Stimulated activated CD4-positive, alpha-beta T cell treated with anti-CD3 and anti-CD28 coated beads, Interleukin-2, amount 100 ng/mL, for 48 hours (primary cell): ENCODE measurements around the gene APC2.
"Not testable (repeated sequence)": the region's sequence is repeated elsewhere in the genome, so short reads cannot be mapped to it uniquely, and the experiment has no call there.

ENCODE experiments used
- DNase-seq, 2 donors: peaks; one replicate each; pipeline ENCODE4 v3.0.0-alpha.2; 2020

The APC2 gene

DNA sequence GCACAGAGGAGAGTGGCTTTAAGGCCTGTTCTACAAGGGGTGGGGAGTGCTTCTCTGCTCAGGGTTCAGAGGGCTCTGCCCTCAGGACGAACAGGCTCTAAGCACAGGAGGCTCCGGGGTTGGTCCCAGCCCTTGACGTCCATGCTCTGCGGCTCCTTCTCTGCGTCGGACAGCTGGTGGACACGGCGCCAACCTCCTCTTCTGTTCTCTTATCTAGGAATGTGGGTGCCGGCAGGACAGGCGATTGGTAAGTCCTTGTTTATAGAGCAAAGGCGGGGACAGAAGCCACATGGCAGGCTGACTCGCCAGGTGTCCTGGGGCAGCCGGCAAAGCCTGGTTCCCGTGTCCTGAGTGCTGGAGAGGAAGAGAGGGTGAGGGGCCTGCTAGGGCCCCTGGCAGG is 20.2 kb upstream of the APC2 start:
- DNase-seq: no peak

DNA sequence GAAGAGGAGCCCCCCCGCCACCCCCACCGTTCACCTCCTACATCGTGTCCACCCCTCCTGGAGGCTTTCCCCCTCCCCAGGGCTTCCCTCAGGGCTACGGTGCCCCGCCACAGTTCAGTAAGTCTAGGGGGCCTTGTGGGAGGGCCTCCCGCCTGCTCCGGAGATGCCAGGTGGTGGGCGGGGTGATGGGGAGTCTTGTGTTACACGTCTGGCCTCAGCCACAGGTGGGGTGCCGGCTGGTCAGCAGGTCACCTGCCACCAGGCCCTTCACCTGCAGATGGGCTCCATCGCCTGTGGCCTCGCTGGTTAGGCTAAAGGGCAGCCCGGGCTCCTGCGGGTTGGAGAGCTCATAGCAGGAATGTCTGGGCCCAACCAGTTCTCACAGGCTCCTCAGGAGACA is 19.7 kb upstream of the APC2 start:
- DNase-seq: no peak

DNA sequence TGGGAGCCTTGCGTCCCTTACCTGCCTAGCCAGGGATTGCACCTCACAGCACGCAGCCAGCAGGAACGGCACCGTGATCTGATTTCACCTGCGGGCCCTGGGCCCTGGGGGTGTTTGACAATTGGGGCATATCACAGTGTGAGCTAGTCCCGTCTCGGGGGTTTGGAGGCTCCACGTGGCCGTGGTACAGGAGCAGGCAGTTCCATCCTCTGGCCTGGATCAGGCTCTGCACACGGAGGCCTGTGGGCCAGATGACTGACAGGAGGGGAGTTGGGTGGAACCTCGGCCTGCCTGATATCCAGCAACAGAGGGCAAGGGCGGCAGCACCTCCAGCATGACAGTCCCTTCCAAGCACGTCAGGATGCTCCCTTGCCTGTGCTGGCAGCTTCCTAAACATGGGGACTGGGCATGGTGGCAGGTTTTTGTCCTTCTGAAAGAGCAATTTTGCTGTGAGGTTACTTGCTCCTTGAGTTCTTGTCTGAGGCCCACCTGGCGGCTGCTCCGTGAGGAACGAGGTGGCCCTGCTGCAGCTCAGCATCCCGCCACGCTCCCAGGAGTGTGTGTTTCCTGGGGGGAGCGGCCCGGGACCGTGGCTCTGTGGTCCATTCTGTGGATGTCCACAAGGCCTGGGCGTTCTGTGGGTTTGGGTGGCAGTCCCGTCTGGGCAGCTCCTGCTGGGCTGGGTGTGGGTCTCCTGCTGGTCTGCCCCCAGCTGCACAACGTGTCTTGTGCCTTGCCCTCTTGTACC is 18.0 kb upstream of the APC2 start:
- DNase-seq: no peak

GRCh38 chr19:1432507-1432887 is 17.4 kb upstream of the APC2 start:
- no peak for DNase-seq

DNA sequence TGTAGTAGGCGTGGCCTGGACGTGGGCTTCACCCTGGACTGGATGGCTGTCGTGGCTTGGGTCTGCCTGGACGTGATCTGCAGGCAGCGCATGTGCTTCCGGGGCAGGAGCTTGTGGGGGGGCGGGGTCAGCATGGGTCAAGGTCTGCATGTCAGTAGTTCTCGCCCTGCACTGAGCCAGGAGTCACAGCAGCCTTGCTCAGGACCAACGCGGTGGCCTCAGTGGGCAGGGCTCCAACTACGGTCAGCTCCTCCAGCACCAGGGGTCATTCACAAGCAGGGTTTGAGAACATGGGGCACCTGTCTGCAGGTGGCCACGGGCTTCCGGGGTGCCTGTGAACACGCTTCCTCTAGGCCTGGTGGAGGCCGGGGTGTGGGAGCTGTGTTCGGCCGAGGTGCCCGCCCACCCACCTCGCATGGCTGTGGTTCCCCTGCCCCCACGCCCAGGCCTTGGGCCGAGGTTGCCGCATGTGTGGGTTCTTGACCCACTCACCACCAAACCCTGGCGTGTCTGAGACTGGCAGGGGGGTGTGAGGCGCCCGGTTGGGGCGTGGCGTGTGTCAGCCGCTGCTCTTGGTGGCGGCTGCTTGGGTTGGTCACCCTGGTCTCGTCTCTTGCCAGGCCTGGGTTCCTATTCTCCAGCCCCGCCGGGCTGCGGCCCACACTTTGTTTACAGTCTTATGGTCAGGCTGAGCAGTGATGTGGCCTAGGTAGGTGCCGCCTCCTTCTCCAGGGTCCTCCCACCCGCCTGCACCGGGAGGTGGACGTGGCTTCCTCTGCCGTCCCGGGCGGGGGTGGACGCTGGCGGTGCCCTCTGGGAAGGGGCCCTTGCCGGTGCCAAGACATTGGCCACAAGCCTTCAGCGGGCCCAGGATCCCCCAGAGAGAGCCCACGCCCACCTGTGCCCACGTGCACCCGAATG is 16.5 kb upstream of the APC2 start:
- no peak for DNase-seq

DNA sequence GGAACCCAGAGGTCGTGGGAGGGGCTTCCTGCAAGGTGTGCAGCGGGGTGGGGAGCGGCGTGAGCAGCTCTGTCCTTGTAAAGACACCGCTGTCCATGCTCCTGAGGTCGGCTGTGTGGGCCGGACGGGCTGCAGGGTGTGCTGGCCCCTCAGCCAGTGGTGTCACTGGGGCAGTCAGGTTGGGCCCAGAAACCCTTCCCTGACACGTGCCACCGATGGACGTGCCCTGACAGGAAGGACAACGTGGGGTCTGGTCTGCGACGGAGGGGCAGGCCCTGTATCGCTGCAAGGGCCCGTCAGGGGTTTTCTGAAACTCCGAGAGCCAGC is 15.9 kb upstream of the APC2 start:
- DNase-seq: no peak

GRCh38 chr19:1434577-1435060 is 15.3 kb upstream of the APC2 start:
- no peak for DNase-seq

DNA sequence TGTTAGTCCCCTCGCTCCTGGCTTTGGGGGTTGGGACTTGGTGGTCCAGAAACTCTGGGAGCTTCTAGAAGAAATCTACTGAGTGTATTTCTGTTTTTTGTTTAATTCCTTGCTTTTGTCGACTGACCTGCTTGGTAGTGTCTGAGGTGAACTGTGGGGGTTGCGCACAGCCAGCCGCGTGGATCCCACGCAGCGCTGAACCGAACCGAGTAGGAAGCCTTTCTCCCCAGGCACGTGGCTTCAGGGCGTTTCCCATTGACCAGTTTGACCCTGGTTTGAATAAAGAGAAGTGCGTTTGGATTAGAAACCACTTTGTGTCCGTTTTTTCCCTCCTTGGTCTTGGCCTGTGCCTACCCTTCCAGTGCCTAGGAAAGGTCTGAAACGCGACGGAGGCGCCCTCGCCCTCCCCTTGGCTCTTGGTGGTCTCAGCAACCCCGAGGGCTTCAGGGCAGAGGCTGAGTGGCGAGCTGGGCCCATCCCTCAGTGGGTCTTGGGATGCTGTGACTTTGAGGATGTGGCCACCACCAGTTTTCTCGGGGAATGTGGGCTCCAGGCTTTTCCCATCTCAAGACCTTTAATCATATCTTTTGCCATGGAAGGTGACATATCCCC is 14.4 kb upstream of the APC2 start:
- DNase-seq: no peak

- no peak for DNase-seq
These were observed 12.3 kb upstream of the APC2 start for GRCh38 chr19:1437609-1438008.

GRCh38 chr19:1438035-1438932 is 11.6 kb upstream of the APC2 start, which contains the start of gene RPS15:
RPS15 (plus strand) TSS chr19:1438396; CDS start chr19:1438426, 30 bp downstream.
- DNase-seq: peak; percentile 95 to 98

DNA sequence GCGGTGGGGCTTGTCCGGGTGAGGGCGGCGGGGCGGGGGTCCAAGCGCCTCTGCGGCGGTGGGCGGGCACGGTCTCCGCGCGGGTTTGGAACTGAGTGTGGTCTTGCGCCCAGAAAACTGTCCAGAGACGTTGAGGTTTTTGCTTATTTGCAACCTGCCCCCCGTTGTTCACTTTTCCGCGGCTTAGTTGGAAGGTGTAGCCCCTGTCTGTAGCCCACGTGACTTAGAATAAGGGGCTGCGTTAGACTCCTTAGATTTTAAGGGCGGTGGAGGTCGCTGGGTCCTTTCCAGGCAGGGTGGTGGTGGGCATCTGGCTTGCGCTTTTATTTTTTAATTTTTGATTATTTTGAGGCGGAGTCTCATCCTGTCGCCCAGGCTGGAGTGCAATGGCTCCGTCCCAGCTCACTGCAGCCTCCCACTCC is 11.0 kb upstream of the APC2 start:
- DNase-seq: no peak

GRCh38 chr19:1439525-1440417 is 10.2 kb upstream of the APC2 start:
- DNase-seq: not testable (repeated sequence)

DNA sequence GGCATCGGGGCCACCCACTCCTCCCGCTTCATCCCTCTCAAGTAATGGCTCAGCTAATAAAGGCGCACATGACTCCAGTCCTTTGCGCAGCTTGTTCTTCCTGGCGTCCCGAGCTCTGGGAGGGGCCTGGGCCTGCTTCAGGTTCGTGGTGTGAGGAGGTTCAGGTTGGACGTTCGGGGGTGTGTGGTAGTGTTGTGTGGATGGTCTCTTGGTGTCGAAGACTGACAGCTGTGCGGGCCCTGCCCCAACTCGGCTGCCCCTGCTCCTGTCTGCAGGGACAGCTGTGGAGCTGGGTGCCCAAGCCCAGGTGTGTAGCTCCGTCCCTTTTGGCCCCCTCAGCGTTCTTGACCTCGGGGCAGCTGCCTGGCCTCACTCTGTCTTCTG is 9.5 kb upstream of the APC2 start:
- no peak for DNase-seq

GRCh38 chr19:1441022-1441426 is 8.9 kb upstream of the APC2 start:
- no peak for DNase-seq

- no peak for DNase-seq
These were observed 8.1 kb upstream of the APC2 start for GRCh38 chr19:1441677-1442438.

DNA sequence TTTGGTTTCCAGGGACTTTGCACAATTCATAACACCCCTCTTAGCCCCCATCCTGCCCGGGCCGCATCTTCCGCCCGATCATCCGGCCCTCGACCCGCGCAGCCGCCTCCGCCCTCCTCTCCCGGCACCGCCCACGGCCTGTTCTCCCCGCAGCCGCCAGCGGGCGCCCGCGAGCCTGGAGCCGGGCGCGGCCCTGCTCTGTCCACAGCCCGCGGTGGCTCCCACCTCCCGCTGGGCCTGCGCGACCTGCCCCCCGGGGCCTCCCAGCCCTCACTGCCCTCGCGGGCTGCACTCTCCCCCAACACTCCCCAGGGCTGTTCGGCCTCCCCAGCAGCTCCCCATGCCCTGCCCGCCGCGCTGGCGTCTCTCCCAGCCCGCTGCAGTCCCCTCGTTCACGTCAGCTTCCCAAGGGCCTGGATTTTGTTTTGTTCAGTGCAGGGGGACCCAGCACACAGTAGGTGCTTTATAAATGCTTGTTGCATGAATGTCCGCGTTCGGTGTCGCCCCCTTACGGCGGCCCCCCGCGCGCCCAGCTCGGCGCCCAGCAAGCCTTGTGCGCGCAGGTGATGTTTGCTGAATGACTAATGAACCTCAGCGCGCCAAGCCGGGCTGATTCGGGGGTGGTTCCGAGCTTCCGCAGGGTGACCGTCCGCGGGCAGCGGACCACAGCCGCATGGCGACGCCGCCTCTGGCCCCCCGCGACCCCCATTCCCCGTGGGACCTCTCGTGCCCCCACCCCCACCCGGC is 4.6 kb upstream of the APC2 start:
- DNase-seq: peak; percentile 77 to 84

DNA sequence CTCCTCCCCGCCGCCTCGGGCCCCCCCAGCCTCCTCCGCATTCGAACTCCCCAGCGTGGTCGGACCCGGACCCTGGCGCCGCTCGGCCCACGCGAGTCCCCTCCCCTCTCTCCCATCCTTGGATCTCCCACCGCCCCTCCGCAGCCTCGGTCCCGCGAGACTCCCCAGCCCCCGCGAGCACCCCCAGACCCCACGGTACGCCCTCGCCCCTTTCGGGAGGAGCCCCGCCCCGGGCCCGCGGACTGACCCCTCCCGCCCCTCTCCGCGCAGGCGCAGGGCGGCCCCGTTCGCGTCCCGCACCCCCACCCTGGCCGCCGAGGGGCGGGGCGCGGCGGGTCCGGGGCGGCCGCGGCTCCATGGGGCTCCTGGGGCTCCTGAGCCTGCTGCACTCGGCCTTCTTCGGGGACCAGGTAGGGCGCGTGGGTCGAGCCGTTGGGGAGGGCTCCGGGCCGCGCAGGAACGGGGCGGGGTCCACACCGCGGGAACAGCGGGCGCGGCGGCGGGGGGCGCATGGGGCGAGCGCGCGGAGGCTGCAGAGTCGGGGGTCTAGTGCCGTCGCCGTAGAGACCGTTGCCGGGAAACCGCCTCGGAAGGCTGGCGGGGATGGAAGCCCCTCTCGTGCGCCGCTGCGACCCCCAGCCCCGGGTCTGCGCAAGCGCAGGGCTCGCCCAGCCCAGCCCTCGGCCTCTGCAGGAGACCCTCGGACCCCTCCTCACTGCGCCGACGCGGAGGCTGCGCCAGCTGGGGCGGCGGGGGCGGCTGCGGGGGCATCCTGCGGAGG is 3.8 kb upstream of the APC2 start:
- no peak for DNase-seq

- DNase-seq: no peak
These were observed 3.0 kb upstream of the APC2 start for GRCh38 chr19:1446713-1447481.
